ENCODE measurements around the gene DEFB127.
A peak's percentile ranks its signal among the peaks of the same experiment; 100 is the strongest.
"Not testable (repeated sequence)": the region's sequence is repeated elsewhere in the genome, so short reads cannot be mapped to it uniquely, and the experiment has no call there.

Gene DEFB127

GRCh38 chr20:157154-157553, at the start of gene DEFB127:
Gene DEFB127, plus strand, starts transcription at chr20:157454. Its CDS starts 91 bp downstream, at chr20:157545.
- DNase-seq (ENCODE audit: low read depth), result no peak
- H3K9me3 ChIP-seq (ENCODE audit: control insufficient read depth, low read length), result no peaks in the 10 kb centered on the region
- no peaks in the 10 kb centered on the region for H3K36me3 ChIP-seq (ENCODE audit: control insufficient read depth, insufficient read depth, low read length, severe bottlenecking)
- no peak within 1 kb of the TSS for H3K4me3 ChIP-seq (ENCODE audit: low read length)
- H3K27me3 ChIP-seq (replicated peaks; ENCODE audit: control insufficient read depth, insufficient read depth, low read length), result peaks cover 12% of the 10 kb centered on the region
- H3K4me1 ChIP-seq (ENCODE audit: control insufficient read depth, insufficient read depth, low read length), result no peaks in the 10 kb centered on the region
- no peak within 1 kb of the TSS for H3K9ac ChIP-seq (ENCODE audit: low read length)

GRCh38 chr20:112396-112795, 44.9 kb upstream of the DEFB127 start:
- H3K36me3 ChIP-seq (ENCODE audit: control insufficient read depth, insufficient read depth, low read length, severe bottlenecking), result no peaks in the 10 kb centered on the region
- H3K9ac ChIP-seq (ENCODE audit: low read length), result no peak overlapping the region
- H3K9me3 ChIP-seq (ENCODE audit: control insufficient read depth, low read length), result peaks cover 8% of the 10 kb centered on the region
- H3K4me1 ChIP-seq (ENCODE audit: control insufficient read depth, insufficient read depth, low read length), result no peaks in the 10 kb centered on the region
- DNase-seq (ENCODE audit: low read depth), result no peak
- no peak overlapping the region for H3K4me3 ChIP-seq (ENCODE audit: low read length)
- no peaks in the 10 kb centered on the region for H3K27me3 ChIP-seq (replicated peaks; ENCODE audit: control insufficient read depth, insufficient read depth, low read length)

GRCh38 chr20:117518-117917, 39.7 kb upstream of the DEFB127 start:
- H3K36me3 ChIP-seq (ENCODE audit: control insufficient read depth, insufficient read depth, low read length, severe bottlenecking), result no peaks in the 10 kb centered on the region
- H3K9ac ChIP-seq (ENCODE audit: low read length), result no peak overlapping the region
- peaks cover 5% of the 10 kb centered on the region for H3K27me3 ChIP-seq (replicated peaks; ENCODE audit: control insufficient read depth, insufficient read depth, low read length)
- H3K4me1 ChIP-seq (ENCODE audit: control insufficient read depth, insufficient read depth, low read length), result no peaks in the 10 kb centered on the region
- no peak overlapping the region for H3K4me3 ChIP-seq (ENCODE audit: low read length)
- peaks cover 19% of the 10 kb centered on the region for H3K9me3 ChIP-seq (ENCODE audit: control insufficient read depth, low read length)
- no peak for DNase-seq (ENCODE audit: low read depth)

- not testable (repeated sequence) for H3K36me3 ChIP-seq (ENCODE audit: control insufficient read depth, insufficient read depth, low read length, severe bottlenecking); H3K9ac ChIP-seq (ENCODE audit: low read length); H3K4me3 ChIP-seq (ENCODE audit: low read length); H3K27me3 ChIP-seq (replicated peaks; ENCODE audit: control insufficient read depth, insufficient read depth, low read length); DNase-seq (ENCODE audit: low read depth); H3K9me3 ChIP-seq (ENCODE audit: control insufficient read depth, low read length); H3K4me1 ChIP-seq (ENCODE audit: control insufficient read depth, insufficient read depth, low read length)
Observed at GRCh38 chr20:129786-130323, 27.4 kb upstream of the DEFB127 start.

GRCh38 chr20:137668-138490, 19.4 kb upstream of the DEFB127 start:
- Histone ChIP-seq H3K4me3 (ENCODE audit: low read length) (no peak overlapping the region), H3K9ac (ENCODE audit: low read length) (no peak overlapping the region), H3K9me3 (ENCODE audit: control insufficient read depth, low read length) (peaks cover 5% of the 10 kb centered on the region), H3K27me3 (replicated peaks; ENCODE audit: control insufficient read depth, insufficient read depth, low read length) (peaks cover 9% of the 10 kb centered on the region), H3K36me3 (ENCODE audit: control insufficient read depth, insufficient read depth, low read length, severe bottlenecking) (no peaks in the 10 kb centered on the region), H3K4me1 (ENCODE audit: control insufficient read depth, insufficient read depth, low read length) (no peaks in the 10 kb centered on the region)
- peak; percentile 3 for DNase-seq (ENCODE audit: low read depth)

GRCh38 chr20:142290-142689, 15.0 kb upstream of the DEFB127 start, which contains the start of gene DEFB126:
Gene DEFB126, plus strand, starts transcription at chr20:142590. Its CDS starts 39 bp downstream, at chr20:142629.
- H3K4me3 ChIP-seq (ENCODE audit: low read length), result no peak within 1 kb of the TSS

GRCh38 chr20:145877-146276, 11.4 kb upstream of the DEFB127 start:
- peaks cover 12% of the 10 kb centered on the region for H3K27me3 ChIP-seq (replicated peaks; ENCODE audit: control insufficient read depth, insufficient read depth, low read length)
- H3K4me1 ChIP-seq (ENCODE audit: control insufficient read depth, insufficient read depth, low read length), result no peaks in the 10 kb centered on the region
- no peak overlapping the region for H3K9ac ChIP-seq (ENCODE audit: low read length)
- DNase-seq (ENCODE audit: low read depth), result no peak
- peaks cover 3% of the 10 kb centered on the region for H3K9me3 ChIP-seq (ENCODE audit: control insufficient read depth, low read length)
- H3K4me3 ChIP-seq (ENCODE audit: low read length), result no peak overlapping the region
- no peaks in the 10 kb centered on the region for H3K36me3 ChIP-seq (ENCODE audit: control insufficient read depth, insufficient read depth, low read length, severe bottlenecking)

More at GRCh38 chr20:142290-142689, 15.0 kb upstream of the DEFB127 start, which contains the start of gene DEFB126:
- Histone ChIP-seq H3K36me3 (ENCODE audit: control insufficient read depth, insufficient read depth, low read length, severe bottlenecking) (no peaks in the 10 kb centered on the region), H3K27me3 (replicated peaks; ENCODE audit: control insufficient read depth, insufficient read depth, low read length) (peaks cover 12% of the 10 kb centered on the region), H3K4me1 (ENCODE audit: control insufficient read depth, insufficient read depth, low read length) (no peaks in the 10 kb centered on the region), H3K9ac (ENCODE audit: low read length) (no peak within 1 kb of the TSS), H3K9me3 (ENCODE audit: control insufficient read depth, low read length) (peaks cover 5% of the 10 kb centered on the region)
- no peak for DNase-seq (ENCODE audit: low read depth)

GRCh38 chr20:152131-152530, 5.1 kb upstream of the DEFB127 start:
- Histone ChIP-seq H3K36me3 (ENCODE audit: control insufficient read depth, insufficient read depth, low read length, severe bottlenecking) (no peaks in the 10 kb centered on the region), H3K9me3 (ENCODE audit: control insufficient read depth, low read length) (peaks cover 3% of the 10 kb centered on the region), H3K9ac (ENCODE audit: low read length) (no peak overlapping the region), H3K4me1 (ENCODE audit: control insufficient read depth, insufficient read depth, low read length) (no peaks in the 10 kb centered on the region), H3K27me3 (replicated peaks; ENCODE audit: control insufficient read depth, insufficient read depth, low read length) (peaks cover under 1% of the 10 kb centered on the region), H3K4me3 (ENCODE audit: low read length) (no peak overlapping the region)
- DNase-seq (ENCODE audit: low read depth), result no peak

- no peaks in the 10 kb centered on the region for H3K36me3 ChIP-seq (ENCODE audit: control insufficient read depth, insufficient read depth, low read length, severe bottlenecking)
- no peak overlapping the region for H3K9ac ChIP-seq (ENCODE audit: low read length)
- no peak overlapping the region for H3K4me3 ChIP-seq (ENCODE audit: low read length)
- H3K27me3 ChIP-seq (replicated peaks; ENCODE audit: control insufficient read depth, insufficient read depth, low read length), result peaks cover 5% of the 10 kb centered on the region
- no peaks in the 10 kb centered on the region for H3K9me3 ChIP-seq (ENCODE audit: control insufficient read depth, low read length)
- no peaks in the 10 kb centered on the region for H3K4me1 ChIP-seq (ENCODE audit: control insufficient read depth, insufficient read depth, low read length)
- DNase-seq (ENCODE audit: low read depth), result no peak
Observed at GRCh38 chr20:164618-165017, 7.4 kb downstream of the DEFB127 start.

- no peak for DNase-seq (ENCODE audit: low read depth)
- Histone ChIP-seq H3K36me3 (ENCODE audit: control insufficient read depth, insufficient read depth, low read length, severe bottlenecking) (no peaks in the 10 kb centered on the region), H3K27me3 (replicated peaks; ENCODE audit: control insufficient read depth, insufficient read depth, low read length) (peaks cover 10% of the 10 kb centered on the region), H3K9ac (ENCODE audit: low read length) (no peak overlapping the region), H3K4me1 (ENCODE audit: control insufficient read depth, insufficient read depth, low read length) (no peaks in the 10 kb centered on the region), H3K9me3 (ENCODE audit: control insufficient read depth, low read length) (no peaks in the 10 kb centered on the region), H3K4me3 (ENCODE audit: low read length) (no peak overlapping the region)
Observed at GRCh38 chr20:168876-169275, 11.6 kb downstream of the DEFB127 start.

GRCh38 chr20:184288-184687, 27.0 kb downstream of the DEFB127 start:
- no peak overlapping the region for H3K9ac ChIP-seq (ENCODE audit: low read length)

More at GRCh38 chr20:184288-184687, 27.0 kb downstream of the DEFB127 start:
- Histone ChIP-seq H3K27me3 (replicated peaks; ENCODE audit: control insufficient read depth, insufficient read depth, low read length) (peaks cover 7% of the 10 kb centered on the region), H3K4me1 (ENCODE audit: control insufficient read depth, insufficient read depth, low read length) (no peaks in the 10 kb centered on the region), H3K36me3 (ENCODE audit: control insufficient read depth, insufficient read depth, low read length, severe bottlenecking) (no peaks in the 10 kb centered on the region), H3K9me3 (ENCODE audit: control insufficient read depth, low read length) (peaks cover 11% of the 10 kb centered on the region), H3K4me3 (ENCODE audit: low read length) (no peak overlapping the region)
- DNase-seq (ENCODE audit: low read depth), result no peak

Measured in adipocyte (in vitro differentiated cells).